MCF 10A (cell line): Measurements from ENCODE around the gene SAYSD1. TPM values are rescaled to one million over a fixed set of nuclear protein-coding genes. Genes with fewer than 3 reads are reported as not detected.

ENCODE experiments used
- BruUV-seq: library from RNA; stranded (reverse); fragments of 400-500 nt; replicated peaks from 2 replicates; lab custom pipeline; 2021; lab: Mats Ljungman, UMichigan
- CTCF ChIA-PET: fragments of 300-600 bp; sonication (Branson Sonifier 250); formaldehyde crosslinking; extraction: SDS; loops from one replicate; lab custom pipeline; 2021; ENCODE audit warnings: antibody characterized with exemption, inconsistent platforms; lab: Yijun Ruan, JAX
- POLR2A ChIA-PET: fragments of 300-600, 350-650 bp; sonication (Branson Sonifier 250); formaldehyde crosslinking; extraction: SDS; loops from one replicate; lab custom pipeline; 2020; ENCODE audit warnings: antibody characterized with exemption, inconsistent platforms; lab: Yijun Ruan, JAX
- DNase-seq: peaks from one replicate; pipeline ENCODE4 v3.0.0-alpha.2; 2018; ENCODE audit not compliant: unreplicated experiment
- H3K27ac Mint-ChIP-seq: one replicate; pipeline ENCODE4 v1.8.0; 2022; ENCODE audit warnings: mild to moderate bottlenecking, low read depth, mixed read lengths; ENCODE audit not compliant: unreplicated experiment
- H3K27me3 Mint-ChIP-seq: one replicate; pipeline ENCODE4 v1.8.0; 2022; ENCODE audit warnings: mixed read lengths; ENCODE audit not compliant: insufficient read depth, unreplicated experiment
- H3K36me3 Mint-ChIP-seq: one replicate; pipeline ENCODE4 v1.8.0; 2022; ENCODE audit warnings: mild to moderate bottlenecking, moderate library complexity, mixed read lengths; ENCODE audit not compliant: insufficient read depth, unreplicated experiment
- H3K4me1 Mint-ChIP-seq: one replicate; pipeline ENCODE4 v1.8.0; 2022; ENCODE audit warnings: mixed read lengths; ENCODE audit not compliant: insufficient read depth, unreplicated experiment
- H3K4me3 Mint-ChIP-seq: one replicate; pipeline ENCODE4 v1.8.0; 2022; ENCODE audit warnings: mild to moderate bottlenecking, moderate library complexity, mixed read lengths; ENCODE audit not compliant: unreplicated experiment
- H3K9me3 Mint-ChIP-seq: one replicate; pipeline ENCODE4 v1.8.0; 2022; ENCODE audit warnings: mixed read lengths; ENCODE audit not compliant: unreplicated experiment
- CTCF ChIP-seq: fragments of 200-600 bp; IDR thresholded peaks from one replicate; pipeline ENCODE4 v1.8.0; 2022; ENCODE audit warnings: antibody characterized with exemption, mild to moderate bottlenecking; ENCODE audit not compliant: unreplicated experiment
- intact Hi-C: fragments of 100-400 bp; cut with micrococcal nuclease; formaldehyde crosslinking; loops from 2 replicates; pipeline ENCODE4 v1.14.1; 2022
- total RNA-seq: library from RNA; stranded (reverse); gene quantifications from 2 replicates; pipeline ENCODE4 v1.2.3, GENCODE V29; 2022

The SAYSD1 gene
- total RNA-seq, 1 experiment from 2014 or later, result 10.9 TPM

DNA sequence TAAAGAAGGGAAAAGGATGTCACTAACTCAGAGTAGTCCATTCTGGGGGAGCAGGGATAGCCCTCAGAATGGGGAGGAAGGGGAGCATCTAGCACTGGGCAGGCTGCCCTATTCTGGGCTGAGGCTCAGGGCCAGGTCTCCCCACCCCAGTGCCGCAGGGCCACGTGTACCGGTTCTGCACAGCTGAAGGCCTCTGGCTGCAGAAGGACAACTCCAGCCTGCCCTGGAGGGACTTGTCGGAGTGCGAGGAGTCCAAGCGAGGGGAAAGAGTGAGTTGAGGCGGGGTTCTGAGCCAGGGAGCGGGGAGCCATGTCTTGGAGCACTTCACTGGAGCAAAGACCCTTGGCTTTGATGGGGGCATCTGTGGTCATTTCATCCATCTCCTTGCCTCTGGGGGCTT, 49.4 kb downstream of the SAYSD1 start:
- no peaks in the 10 kb centered on the region for H3K4me1 Mint-ChIP-seq
- ChIA-PET POLR2A (no interaction called here), CTCF (interaction anchor here (0.7 kb wide), 1 partner anchor 649 kb away, joined by 3 read pairs; no protein-coding TSS in a partner anchor)
- no peak for DNase-seq
- no TSS peak for BruUV-seq
- no peaks in the 10 kb centered on the region for H3K9me3 Mint-ChIP-seq
- H3K36me3 Mint-ChIP-seq, result no peaks in the 10 kb centered on the region
- peaks cover 13% of the 10 kb centered on the region for H3K27me3 Mint-ChIP-seq
- intact Hi-C loops, result no loop called here
- TF ChIP-seq CTCF, result no peak
- H3K4me3 Mint-ChIP-seq, result no peak overlapping the region
- no peak overlapping the region for H3K27ac Mint-ChIP-seq

DNA sequence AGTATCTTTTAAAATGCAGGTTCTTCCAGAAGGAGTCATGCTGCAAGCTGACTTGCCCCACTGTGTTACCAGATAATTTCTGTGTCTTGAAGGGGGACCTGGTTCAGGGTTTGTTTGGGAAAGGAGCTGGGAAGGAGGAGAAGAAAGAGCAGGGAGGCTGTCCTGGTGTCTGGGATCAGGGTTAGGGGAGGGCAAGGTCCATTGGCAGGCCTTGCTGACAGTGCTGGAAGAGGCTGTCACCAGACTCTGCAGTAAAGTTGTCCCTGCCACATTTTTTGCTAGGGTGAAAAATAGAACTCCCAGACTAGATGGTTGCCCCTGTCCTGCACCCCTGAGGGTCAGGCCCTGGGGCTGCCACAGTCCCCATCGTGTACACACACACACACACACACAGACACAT, 51.5 kb downstream of the SAYSD1 start:
- POLR2A ChIA-PET, result interaction anchor here (0.7 kb wide), 1 partner anchor 434 kb away, joined by 3 read pairs; no protein-coding TSS in a partner anchor
- DNase-seq, result no peak
- CTCF ChIA-PET, result interaction anchor here (0.7 kb wide), 1 partner anchor 31 kb away, joined by 3 read pairs; no protein-coding TSS in a partner anchor
- Mint-ChIP-seq H3K27ac (no peak overlapping the region), H3K4me1 (no peaks in the 10 kb centered on the region), H3K4me3 (no peak overlapping the region), H3K27me3 (peaks cover 23% of the 10 kb centered on the region), H3K9me3 (no peaks in the 10 kb centered on the region), H3K36me3 (no peaks in the 10 kb centered on the region)
- BruUV-seq, result no TSS peak
- intact Hi-C loops, result no loop called here
- no peak for TF ChIP-seq CTCF

- Mint-ChIP-seq H3K27ac (no peak overlapping the region), H3K27me3 (peaks cover 23% of the 10 kb centered on the region), H3K4me3 (no peak overlapping the region), H3K36me3 (no peaks in the 10 kb centered on the region), H3K9me3 (no peaks in the 10 kb centered on the region), H3K4me1 (no peaks in the 10 kb centered on the region)
- no peak for TF ChIP-seq CTCF
- no TSS peak for BruUV-seq
- intact Hi-C loops, result no loop called here
- POLR2A ChIA-PET, result no interaction called here
- DNase-seq, result no peak
- CTCF ChIA-PET, result no interaction called here
Observed at GRCh38 chr6:39062014-39062740, 52.8 kb downstream of the SAYSD1 start.

- no peak for DNase-seq
- Mint-ChIP-seq H3K36me3 (no peaks in the 10 kb centered on the region), H3K4me1 (no peaks in the 10 kb centered on the region), H3K9me3 (no peaks in the 10 kb centered on the region), H3K27me3 (peaks cover 23% of the 10 kb centered on the region), H3K27ac (no peak overlapping the region), H3K4me3 (no peak overlapping the region)
- intact Hi-C loops, result no loop called here
- no peak for TF ChIP-seq CTCF
- POLR2A ChIA-PET, result no interaction called here
- BruUV-seq, result no TSS peak
- CTCF ChIA-PET, result no interaction called here
Observed at GRCh38 chr6:39061588-39061987, 53.4 kb downstream of the SAYSD1 start.
